ENCODE data around the gene TRAPPC11.

GRCh38 chr4:183729069-183729406 is 69.9 kb downstream of the TRAPPC11 start:
- TF ChIP-seq CTCF (IDR thresholded peaks at IDR 0.05): no peak
- no peak for TF ChIP-seq POLR2A (IDR thresholded peaks at IDR 0.05)
- TF ChIP-seq EP300 (IDR thresholded peaks at IDR 0.05): no peak
